ENCODE results near the gene MAP3K12. TPM values are rescaled to one million over a fixed set of nuclear protein-coding genes. Genes with fewer than 3 reads are reported as not detected.
"Not testable (repeated sequence)": the region's sequence is repeated elsewhere in the genome, so short reads cannot be mapped to it uniquely, and the experiment has no call there.

The MAP3K12 gene, protein sequence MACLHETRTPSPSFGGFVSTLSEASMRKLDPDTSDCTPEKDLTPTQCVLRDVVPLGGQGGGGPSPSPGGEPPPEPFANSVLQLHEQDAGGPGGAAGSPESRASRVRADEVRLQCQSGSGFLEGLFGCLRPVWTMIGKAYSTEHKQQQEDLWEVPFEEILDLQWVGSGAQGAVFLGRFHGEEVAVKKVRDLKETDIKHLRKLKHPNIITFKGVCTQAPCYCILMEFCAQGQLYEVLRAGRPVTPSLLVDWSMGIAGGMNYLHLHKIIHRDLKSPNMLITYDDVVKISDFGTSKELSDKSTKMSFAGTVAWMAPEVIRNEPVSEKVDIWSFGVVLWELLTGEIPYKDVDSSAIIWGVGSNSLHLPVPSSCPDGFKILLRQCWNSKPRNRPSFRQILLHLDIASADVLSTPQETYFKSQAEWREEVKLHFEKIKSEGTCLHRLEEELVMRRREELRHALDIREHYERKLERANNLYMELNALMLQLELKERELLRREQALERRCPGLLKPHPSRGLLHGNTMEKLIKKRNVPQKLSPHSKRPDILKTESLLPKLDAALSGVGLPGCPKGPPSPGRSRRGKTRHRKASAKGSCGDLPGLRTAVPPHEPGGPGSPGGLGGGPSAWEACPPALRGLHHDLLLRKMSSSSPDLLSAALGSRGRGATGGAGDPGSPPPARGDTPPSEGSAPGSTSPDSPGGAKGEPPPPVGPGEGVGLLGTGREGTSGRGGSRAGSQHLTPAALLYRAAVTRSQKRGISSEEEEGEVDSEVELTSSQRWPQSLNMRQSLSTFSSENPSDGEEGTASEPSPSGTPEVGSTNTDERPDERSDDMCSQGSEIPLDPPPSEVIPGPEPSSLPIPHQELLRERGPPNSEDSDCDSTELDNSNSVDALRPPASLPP
- total RNA-seq, result 4.6 TPM

DNA sequence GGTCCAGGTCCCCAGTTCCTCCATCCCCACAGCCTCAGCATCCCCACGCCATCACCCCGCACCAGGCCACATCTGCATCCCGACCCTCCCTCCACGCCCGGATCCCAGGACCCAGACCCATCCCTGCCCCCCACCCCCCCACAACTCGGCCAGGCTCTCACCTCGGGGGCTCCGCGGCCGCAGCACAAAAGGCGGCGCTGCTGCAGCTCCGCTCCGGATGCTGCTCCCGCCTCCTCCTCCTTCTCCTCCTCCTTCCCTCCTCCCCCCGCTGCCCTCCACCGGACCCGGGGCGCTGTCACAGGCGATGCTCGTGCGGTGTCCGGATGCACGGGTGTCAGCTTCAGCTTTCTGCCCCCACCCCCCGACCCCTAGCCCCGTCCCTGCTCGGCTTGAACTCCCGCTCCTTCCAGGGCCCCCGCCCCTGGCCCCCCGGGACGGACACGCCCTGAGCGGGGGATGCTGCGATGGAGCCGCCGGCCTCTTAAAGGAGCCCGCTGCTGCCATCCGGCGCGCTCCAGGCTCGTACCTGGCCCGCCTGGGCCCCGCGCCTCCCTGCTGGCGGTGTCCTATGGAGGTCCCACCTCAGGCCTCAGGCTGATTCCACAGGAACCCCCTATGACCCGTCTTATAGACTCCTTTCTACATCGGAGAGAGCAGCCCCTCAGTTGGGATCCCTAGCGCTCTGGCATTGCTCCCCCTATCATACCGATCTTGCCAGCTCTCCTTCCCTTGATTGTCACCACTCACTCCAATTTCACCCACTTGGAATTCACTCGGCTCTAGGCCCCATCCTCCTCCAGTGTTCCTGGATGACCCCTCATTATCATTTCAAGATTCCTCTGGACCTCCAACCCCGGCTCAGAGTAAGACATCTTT is at the start of gene MAP3K12:
Gene MAP3K12 (minus strand): TSS at position 193 of the 876 bp plus-strand sequence. CDS start 12,067 bp downstream, outside the sequence.
- Histone ChIP-seq H3K4me1 (ENCODE audit: insufficient read depth, low read length) (peaks cover 43% of the 10 kb centered on the region), H3K4me3 (ENCODE audit: low read length) (peak within 1 kb of the TSS; percentile 60), H3K9me3 (ENCODE audit: low read depth, low read length) (no peaks in the 10 kb centered on the region), H3K27me3 (ENCODE audit: insufficient read depth, low read length) (no peaks in the 10 kb centered on the region)

DNA sequence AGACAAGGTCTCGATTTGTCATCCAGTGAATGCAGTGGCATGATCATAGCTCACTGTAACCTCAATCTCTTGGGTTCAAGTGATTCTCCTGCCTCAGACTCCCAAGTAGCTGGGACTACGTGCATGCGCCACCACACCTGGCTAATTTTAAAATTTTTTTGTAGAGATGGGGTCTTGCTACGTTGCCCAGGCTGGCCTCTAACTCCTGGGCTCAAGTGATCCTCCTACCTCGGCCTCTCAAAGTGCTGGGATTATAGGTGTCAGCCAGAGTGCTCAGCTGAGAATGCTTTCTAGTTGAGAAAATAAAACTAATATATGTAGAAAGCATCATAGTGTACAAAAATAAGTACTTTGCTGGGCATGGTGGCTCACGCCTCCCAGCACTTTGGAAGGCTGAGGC is 49.1 kb upstream of the MAP3K12 start:
- not testable (repeated sequence) for H3K9me3 ChIP-seq (ENCODE audit: low read depth, low read length); H3K4me3 ChIP-seq (ENCODE audit: low read length); H3K27me3 ChIP-seq (ENCODE audit: insufficient read depth, low read length); H3K4me1 ChIP-seq (ENCODE audit: insufficient read depth, low read length)

DNA sequence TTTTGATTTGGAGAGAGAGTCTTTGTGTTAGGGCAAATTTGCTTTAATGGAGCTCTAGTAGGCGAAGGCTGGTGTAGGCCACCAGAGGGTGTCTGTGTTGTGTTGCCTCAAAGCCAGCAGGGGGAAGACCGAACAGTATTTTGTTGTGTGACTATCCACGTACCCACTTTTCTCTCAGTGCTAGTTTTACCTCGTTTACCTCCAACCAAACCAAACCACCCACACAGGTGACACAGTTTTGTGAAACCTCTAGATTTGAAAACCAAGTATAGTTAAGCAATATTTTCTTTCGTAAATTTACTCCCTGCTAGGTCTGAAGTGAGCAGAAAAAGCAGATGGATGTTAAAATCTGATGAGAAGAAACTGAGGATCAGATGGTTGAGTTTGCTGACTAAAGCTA is 44.3 kb upstream of the MAP3K12 start:
- Histone ChIP-seq H3K9me3 (ENCODE audit: low read depth, low read length) (no peaks in the 10 kb centered on the region), H3K27me3 (ENCODE audit: insufficient read depth, low read length) (no peaks in the 10 kb centered on the region), H3K4me1 (ENCODE audit: insufficient read depth, low read length) (no peaks in the 10 kb centered on the region), H3K4me3 (ENCODE audit: low read length) (no peak overlapping the region)

DNA sequence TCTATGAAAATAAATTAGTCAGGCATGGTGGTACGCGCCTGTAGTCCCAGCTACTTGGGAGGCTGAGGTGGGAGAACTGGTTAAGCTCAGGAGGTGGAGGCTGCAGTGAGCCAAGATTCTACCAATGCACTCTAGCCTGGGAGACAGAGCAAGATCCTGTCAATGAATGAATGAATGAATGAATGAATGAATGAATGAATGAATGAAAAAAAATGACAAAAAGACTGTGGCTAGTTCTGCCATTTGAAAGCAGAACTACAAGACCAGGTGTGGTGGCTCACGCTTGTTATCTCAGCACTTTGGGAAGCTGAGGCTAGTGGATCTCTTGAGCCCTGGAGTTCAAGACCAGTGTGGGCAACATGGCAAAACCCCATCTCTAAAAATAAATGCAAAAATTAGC is 40.3 kb upstream of the MAP3K12 start:
- H3K9me3 ChIP-seq (ENCODE audit: low read depth, low read length), result no peaks in the 10 kb centered on the region

DNA sequence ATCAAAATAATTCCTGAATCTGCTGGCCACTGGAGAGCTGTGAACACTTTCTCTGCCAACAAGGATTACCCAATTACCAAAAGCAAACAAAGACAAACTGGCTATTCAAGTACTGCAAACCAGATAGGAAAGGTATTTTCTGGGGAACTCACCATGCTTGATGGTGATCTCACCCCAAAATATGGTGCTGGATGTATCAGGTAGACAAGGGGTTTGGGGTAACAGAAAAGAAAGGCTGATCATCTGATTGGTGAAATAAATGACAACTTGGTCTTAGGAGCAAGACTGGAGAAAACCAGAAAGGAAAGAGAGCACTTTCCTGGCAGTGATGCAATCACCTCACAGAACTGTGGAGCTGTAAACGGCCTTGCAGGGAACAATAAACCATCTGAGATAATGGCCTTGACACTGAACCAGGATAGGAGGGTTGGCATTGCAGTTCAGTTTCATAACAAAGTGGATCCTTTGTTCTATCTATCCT is 39.0 kb upstream of the MAP3K12 start:
- Histone ChIP-seq H3K27me3 (ENCODE audit: insufficient read depth, low read length) (no peaks in the 10 kb centered on the region), H3K4me3 (ENCODE audit: low read length) (no peak overlapping the region), H3K9me3 (ENCODE audit: low read depth, low read length) (no peaks in the 10 kb centered on the region), H3K4me1 (ENCODE audit: insufficient read depth, low read length) (peaks cover 15% of the 10 kb centered on the region)

More for the DNA sequence above, 40.3 kb upstream of the MAP3K12 start:
- H3K4me3 ChIP-seq (ENCODE audit: low read length), result no peak overlapping the region
- peaks cover 10% of the 10 kb centered on the region for H3K4me1 ChIP-seq (ENCODE audit: insufficient read depth, low read length)
- no peaks in the 10 kb centered on the region for H3K27me3 ChIP-seq (ENCODE audit: insufficient read depth, low read length)

DNA sequence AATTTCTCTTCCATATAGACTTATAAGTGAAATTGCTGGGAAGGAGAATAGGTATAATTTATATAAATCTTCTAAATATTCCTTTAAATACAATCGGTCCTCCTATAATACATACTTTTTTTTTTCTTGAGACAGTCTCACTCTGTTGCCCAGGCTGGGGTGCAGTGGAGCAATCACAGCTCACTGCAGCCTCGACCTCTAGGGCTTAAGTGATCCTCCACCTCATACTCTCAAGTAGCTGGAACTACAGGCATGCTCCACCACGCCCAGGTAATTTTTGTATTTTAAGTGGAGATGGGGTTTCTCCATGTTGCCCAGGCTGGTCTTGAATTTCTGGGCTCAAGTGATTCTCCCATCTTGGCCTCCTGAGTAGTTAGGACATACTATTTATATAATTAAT is 37.7 kb upstream of the MAP3K12 start:
- no peaks in the 10 kb centered on the region for H3K9me3 ChIP-seq (ENCODE audit: low read depth, low read length)
- H3K27me3 ChIP-seq (ENCODE audit: insufficient read depth, low read length), result no peaks in the 10 kb centered on the region
- H3K4me3 ChIP-seq (ENCODE audit: low read length), result no peak overlapping the region
- H3K4me1 ChIP-seq (ENCODE audit: insufficient read depth, low read length), result peaks cover 15% of the 10 kb centered on the region

DNA sequence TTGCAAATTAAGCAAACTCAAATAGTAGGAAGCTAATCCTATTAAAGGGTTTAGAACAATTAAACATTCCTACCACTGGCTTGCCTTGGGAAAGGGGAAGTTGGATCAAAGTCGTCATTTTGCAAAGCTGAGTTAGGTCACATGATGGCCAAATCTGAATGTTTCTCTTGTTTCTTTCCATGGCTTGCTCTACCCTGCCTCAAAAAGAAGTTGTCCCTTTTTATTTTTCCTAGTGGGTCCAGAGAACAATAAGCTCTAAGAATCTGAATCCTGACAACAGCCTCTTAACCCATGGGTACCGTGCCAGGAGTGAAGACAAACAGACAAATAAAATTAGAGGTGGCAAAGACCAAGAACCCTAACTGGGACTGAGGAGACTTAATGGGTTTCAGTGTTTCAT is 34.2 kb upstream of the MAP3K12 start:
- Histone ChIP-seq H3K4me3 (ENCODE audit: low read length) (no peak overlapping the region), H3K4me1 (ENCODE audit: insufficient read depth, low read length) (peaks cover 15% of the 10 kb centered on the region), H3K9me3 (ENCODE audit: low read depth, low read length) (no peaks in the 10 kb centered on the region), H3K27me3 (ENCODE audit: insufficient read depth, low read length) (no peaks in the 10 kb centered on the region)

DNA sequence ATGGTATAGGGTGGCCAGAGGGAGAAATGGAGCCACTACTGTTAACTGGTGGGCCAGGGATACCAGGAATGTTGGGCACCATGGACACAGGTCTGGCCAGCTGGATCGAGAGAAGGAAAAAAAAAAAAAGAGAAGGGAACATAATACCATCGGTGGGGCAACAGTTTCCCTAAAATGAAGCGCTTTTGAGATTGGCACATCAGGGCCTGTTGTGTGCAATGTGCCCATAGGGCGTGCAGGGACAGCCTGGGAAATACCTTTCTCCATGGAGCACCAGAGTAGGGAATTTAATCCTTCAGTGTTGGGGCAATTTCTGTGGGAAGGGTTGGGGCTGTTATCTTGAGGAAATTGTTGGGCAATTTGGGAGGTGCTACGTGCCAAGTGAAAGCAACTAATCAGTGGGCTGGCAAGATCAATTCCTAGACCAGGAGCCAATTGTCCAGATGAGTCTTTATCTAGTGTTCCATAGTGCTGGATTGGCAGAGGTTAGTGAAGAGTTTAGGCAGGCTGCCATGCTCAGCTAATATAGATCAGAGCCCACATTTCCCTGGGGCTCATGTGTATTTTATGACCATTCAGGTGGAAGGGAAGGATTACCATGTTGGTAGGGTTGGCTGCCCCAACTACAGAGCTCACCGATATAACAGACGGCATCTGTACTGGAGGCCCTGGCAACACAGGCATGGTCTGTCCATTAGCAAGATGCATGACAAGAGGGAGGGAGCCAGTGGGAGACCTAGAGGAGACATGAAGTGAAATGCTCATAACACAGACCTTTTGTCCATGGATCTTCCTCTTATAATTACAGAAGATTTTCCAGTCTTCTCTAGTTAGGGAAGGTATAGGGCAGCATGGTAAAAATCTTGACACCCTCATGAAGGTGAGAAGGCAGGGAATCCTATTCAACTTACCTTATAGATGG is 33.5 kb upstream of the MAP3K12 start:
- H3K4me3 ChIP-seq (ENCODE audit: low read length), result no peak overlapping the region
- peaks cover 15% of the 10 kb centered on the region for H3K4me1 ChIP-seq (ENCODE audit: insufficient read depth, low read length)
- H3K9me3 ChIP-seq (ENCODE audit: low read depth, low read length), result no peaks in the 10 kb centered on the region
- no peaks in the 10 kb centered on the region for H3K27me3 ChIP-seq (ENCODE audit: insufficient read depth, low read length)

DNA sequence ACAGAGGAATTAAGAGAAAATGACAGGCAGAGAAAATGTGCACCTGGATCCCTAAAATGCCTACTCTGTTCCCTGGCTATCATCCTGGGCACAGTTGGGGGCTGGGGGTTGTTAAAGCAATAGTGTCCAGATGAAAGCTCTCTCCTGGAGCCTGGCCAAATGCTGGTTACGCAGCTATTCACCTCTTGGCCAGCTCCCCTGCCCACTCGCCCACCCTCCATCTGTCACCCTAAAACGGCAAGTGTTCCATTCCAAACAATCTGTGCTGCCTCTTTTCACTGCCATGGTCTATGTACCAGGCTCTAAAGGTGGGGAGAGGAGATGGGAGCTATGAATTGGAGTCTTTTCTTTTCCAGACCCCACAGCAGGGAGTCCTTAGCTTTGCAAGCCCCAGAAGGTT is 32.8 kb upstream of the MAP3K12 start:
- H3K4me3 ChIP-seq (ENCODE audit: low read length), result no peak overlapping the region
- no peaks in the 10 kb centered on the region for H3K27me3 ChIP-seq (ENCODE audit: insufficient read depth, low read length)
- H3K4me1 ChIP-seq (ENCODE audit: insufficient read depth, low read length), result peaks cover 15% of the 10 kb centered on the region
- no peaks in the 10 kb centered on the region for H3K9me3 ChIP-seq (ENCODE audit: low read depth, low read length)

DNA sequence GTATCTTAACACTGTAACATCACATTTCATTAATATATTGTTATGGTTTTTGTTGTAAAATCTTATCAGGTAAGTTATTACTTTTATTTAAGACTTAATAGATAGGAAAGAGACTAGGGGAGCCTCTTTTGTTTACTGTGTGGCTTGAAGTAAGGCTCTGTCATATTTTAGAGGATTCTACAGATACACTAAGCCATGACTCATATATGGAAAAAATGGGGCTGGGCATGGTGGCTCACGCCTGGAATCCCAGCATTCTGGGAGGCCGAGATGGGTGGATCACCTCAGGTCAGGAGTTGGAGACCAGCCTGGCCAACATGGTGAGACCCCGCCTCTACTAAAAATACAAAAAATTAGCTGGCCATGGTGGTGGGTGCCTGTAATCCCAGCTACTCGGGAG is 31.7 kb upstream of the MAP3K12 start:
- no peaks in the 10 kb centered on the region for H3K27me3 ChIP-seq (ENCODE audit: insufficient read depth, low read length)
- H3K4me3 ChIP-seq (ENCODE audit: low read length), result no peak overlapping the region
- no peaks in the 10 kb centered on the region for H3K9me3 ChIP-seq (ENCODE audit: low read depth, low read length)
- H3K4me1 ChIP-seq (ENCODE audit: insufficient read depth, low read length), result peaks cover 11% of the 10 kb centered on the region

DNA sequence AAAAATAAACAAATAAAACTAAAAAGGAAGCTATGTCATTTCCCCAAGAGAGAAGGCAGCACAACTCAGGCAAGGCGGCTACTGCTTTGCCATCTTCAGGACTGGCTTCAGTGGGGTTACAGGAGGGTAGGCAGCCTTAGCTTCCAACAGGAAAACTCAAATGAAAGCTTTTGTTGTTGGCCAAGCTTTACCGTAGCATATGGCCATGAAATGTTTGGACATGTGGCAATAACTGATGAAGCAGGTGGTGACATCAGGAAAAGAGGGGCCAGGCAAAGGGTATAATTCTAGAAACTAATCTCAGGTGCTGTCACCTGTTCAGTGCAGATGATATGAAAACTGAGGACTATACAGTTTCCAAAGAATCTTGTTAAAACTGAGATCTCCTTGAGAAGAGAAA is 30.8 kb upstream of the MAP3K12 start:
- no peaks in the 10 kb centered on the region for H3K27me3 ChIP-seq (ENCODE audit: insufficient read depth, low read length)
- H3K4me1 ChIP-seq (ENCODE audit: insufficient read depth, low read length), result peaks cover 6% of the 10 kb centered on the region
- H3K4me3 ChIP-seq (ENCODE audit: low read length), result no peak overlapping the region
- H3K9me3 ChIP-seq (ENCODE audit: low read depth, low read length), result no peaks in the 10 kb centered on the region

DNA sequence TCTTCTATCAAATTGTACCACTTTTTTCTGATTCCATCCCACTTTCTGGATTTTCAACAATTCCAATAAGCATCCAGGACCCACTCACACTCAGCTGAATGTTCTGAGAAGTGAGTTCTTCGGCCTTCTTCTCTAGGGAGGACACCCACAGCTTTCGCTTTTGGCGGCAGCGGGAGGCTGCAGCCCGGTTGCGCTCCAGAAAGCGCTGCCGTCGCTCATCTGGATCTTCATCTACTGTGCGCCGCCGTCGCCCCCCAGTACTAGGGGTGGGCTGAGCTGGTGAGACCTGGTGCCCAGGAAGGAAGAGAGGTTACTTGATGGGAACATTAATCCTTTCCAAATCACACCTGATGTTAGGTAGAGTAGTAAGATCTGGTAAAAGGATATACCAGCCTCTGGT is 25.2 kb upstream of the MAP3K12 start:
- no peaks in the 10 kb centered on the region for H3K4me1 ChIP-seq (ENCODE audit: insufficient read depth, low read length)
- no peaks in the 10 kb centered on the region for H3K27me3 ChIP-seq (ENCODE audit: insufficient read depth, low read length)
- H3K4me3 ChIP-seq (ENCODE audit: low read length), result no peak overlapping the region
- H3K9me3 ChIP-seq (ENCODE audit: low read depth, low read length), result no peaks in the 10 kb centered on the region

DNA sequence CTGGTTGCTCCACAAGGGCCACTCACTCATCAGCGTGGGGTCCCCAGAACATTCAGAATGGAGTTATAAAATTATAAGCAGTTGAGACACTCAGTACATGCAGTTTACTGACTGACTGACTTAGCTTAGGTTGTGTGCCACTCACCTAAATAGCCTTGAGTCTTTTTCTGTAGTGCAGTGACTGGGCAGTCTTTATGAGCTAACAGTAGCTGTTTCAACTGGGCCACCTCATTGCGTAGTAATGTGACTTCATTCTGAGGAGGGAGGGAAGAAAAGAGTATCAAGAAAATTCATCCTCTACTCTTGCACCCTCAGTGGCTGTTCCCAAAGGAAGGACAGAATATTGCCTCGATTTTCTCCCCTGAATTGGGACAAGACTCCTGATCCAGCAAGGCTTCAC is 23.9 kb upstream of the MAP3K12 start:
- Histone ChIP-seq H3K9me3 (ENCODE audit: low read depth, low read length) (no peaks in the 10 kb centered on the region), H3K4me3 (ENCODE audit: low read length) (no peak overlapping the region), H3K27me3 (ENCODE audit: insufficient read depth, low read length) (no peaks in the 10 kb centered on the region), H3K4me1 (ENCODE audit: insufficient read depth, low read length) (no peaks in the 10 kb centered on the region)

DNA sequence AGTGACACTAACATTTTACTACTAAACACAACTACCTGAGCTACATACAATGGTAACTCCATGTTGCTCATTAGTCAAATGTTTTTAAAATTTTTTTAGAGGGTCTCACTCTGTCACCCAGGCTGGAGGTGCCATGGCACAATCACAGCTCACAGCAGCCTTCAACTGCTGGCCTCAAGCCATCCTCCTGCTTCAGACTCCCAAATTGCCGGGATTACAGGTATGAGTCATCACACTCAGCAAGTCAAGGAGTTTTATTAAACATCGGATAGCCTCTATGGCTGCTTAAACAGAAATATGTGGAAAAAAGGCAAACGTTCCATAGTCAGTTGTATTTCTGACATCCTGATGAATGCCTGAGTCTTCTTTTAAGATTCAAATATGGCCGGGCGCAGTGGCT is 19.1 kb upstream of the MAP3K12 start:
- Histone ChIP-seq H3K4me1 (ENCODE audit: insufficient read depth, low read length) (no peaks in the 10 kb centered on the region), H3K4me3 (ENCODE audit: low read length) (no peak overlapping the region), H3K9me3 (ENCODE audit: low read depth, low read length) (no peaks in the 10 kb centered on the region), H3K27me3 (ENCODE audit: insufficient read depth, low read length) (no peaks in the 10 kb centered on the region)

Data from mononuclear cell (primary cell).